ENCODE results near the gene ATXN2.

Gene ATXN2

DNA sequence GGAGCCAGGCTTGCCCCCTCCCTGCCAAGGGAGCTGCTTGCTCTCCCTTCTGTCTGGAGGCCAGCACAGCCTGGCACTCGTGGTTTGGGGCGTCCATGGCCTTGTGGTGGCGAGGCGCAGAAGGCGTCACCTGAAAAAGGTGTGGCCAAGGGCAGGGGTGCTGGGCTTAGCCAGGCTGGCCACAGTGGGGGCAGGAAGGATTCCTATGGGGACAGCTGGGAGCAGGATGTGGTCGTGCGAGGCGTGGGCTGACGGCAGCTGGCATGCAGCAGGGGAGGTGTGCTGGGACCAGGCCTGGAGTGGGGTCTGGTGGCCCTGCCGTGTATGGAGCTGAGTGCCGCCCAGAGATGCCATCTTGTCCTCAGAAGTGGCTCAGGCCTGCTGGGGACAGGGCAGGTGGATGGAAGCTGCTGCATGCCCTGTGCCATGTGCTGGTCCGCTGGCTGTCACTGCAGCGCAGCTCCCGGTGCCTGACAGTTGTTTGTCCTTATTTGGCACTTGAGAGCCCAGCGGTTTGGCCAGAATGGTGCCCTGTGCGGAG lies 163.4 kb downstream of the ATXN2 start:
- DNase-seq = peak; percentile 53

DNA sequence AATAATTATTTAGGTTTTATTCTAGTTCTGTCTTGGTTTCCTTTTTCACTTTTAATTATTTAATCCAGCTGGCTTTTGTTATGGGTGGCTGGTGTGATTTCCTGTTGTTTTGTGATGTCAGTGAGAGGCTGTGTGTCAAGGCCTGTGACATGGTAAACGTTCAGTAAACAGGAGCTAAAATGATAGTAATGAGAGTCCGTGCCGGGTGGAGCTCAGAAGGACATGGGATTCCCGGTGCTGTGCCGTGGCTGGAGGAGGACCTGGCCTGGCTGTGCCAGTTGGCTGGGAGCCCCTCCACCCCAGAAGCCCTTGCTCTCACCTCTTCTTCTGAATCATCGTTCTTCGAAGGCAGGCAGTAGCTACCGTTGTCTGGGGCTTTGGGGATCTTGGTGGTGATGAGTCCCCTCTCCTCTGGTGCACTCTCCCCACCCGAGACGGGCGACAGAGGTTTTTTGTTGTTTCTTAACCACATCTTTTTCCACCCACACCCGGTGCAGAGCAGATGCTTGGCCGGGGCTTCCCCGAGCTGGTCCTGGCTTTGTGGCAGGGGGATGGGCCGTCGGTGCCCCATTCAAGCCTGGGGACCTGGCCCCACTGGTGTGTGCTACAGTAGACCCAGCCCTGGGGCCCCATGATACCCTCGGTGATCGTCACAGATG lies 164.3 kb downstream of the ATXN2 start:
- peak; percentile 94 for DNase-seq

DNA sequence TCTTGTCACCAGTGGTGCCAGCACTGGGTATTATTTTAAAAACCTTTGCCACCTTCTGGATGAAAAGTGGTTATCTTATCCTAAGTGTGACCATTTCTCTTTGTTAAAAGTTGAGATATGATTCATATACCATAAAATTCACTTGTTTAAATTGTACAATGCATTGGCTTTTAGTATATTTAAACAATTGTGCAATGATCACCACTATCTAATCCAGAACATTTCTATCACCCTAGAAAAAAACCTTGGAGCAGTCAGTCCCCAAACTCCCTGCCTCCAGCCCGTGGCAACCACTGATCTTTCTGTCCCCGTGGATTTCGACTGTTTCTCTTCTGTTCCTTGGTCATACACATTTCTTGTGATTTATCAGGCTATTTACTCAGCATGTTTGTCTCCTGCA lies 165.1 kb downstream of the ATXN2 start:
- no peak for DNase-seq

DNA sequence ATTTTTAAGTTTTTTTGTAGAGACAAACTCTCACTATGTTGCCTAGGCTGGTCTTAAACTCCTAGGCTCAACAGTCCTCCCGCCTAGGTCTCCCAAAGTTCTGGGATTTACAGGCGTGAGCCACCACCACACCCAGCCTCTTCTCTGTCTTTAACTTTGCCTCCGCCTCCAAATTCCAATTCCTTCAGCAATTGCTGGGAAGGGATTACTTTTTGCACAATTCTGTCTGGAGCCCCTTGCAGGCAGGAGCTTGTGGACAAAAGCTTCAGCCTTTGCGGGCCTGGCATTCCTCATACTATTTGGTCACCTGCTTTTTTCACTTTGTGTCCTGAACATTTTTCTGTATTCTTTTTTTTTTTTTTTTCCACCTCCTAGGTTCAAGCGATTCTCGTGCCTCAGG lies 167.3 kb downstream of the ATXN2 start:
- DNase-seq = no peak

DNA sequence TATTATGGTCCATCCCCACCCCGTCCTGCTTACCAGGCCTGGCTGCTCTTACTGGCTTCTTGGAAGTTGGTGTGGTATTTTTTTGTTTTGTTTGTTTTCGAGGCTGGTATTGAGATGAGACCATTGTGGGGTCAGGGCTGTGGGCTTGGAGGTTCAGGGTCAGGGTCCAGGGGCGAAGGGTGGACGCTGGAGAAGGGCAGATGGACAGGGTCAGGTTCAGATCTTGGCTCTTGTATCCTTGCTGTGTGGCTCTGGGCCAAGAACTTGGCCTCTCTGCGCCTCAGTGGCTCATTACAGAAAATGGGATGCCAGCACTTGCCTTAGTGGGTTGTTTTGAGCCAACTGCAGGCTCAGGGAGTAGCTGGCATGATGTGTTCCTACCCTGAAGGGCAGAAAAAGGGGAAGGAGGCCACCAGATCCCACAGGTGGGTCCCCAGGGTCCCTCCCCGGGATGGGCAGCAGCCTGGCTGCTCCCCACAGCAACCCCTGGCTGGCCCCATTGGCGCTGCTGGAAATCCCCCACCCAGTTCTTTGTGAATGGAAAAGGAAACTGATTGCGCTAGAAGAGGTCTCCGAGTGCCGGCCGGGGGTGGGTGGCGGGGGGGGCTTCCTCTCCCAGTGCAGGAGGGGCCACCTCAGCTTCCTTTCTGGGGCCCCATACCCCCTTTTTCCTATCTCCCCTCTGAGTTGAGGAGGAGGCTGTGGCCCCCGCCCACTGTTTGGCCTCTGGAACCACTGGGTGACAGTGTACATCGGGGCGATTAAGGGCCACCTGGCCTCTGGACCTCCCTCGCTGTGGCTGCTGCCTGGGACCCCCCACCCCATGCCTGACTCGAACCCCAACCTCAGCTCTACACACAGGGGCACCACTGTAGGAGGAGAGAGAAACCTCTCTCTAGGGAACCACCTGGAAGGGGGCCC lies 168.4 kb downstream of the ATXN2 start:
- peak; percentile 85 for DNase-seq

DNA sequence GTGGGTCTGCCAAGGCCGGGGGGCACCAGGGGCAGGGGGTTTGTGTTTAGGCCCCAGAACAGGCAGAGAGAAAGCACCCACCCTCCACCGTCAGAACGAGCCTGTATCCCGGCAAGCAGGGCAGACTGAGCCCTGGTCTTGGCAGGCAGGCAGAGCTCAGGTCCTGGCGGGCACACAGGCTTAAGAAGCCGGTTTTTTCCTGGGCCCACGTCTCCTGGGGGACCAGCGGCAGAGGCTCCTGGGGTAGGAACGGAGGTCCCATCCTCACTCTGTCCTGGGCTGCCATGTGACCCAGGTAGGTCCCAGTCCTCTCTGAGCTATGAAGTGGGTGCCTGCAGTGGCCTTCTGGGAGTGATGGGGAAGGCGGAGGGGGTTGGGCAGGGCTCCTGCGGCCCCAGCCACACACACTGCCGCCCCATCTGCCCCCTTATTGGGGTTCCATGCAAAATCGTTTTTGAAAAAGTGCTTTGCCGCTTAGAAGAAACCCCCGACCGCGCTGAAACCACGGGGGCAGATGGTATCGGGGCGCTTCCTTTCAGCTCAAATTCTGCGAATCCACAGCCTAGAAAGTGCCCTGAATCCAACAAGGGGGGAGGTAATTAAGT lies 169.2 kb downstream of the ATXN2 start:
- peak; percentile 85 for DNase-seq

DNA sequence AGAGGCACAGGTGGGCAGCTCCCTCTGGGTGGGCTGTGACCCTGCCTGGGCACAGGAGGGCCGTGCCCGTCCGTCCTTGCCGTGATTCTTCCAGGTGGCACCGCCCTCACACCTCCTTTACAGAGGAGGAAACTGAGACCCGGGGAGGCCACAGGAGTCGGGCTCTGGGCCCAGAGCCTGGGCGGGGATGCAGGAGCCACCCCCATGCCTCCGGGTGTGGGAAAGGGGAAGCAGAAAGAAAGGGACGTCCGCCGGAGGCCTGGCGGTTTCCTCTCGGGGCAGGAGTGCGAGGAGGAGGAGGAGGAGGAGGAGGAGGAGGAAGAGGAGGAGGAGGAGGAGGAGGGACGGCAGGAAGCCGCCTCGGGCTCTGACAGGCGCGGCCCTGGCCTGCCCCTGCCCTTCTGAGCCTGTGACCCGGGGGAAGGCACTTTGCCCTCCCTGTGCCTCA lies 170.4 kb downstream of the ATXN2 start:
- peak; percentile 54 for DNase-seq

DNA sequence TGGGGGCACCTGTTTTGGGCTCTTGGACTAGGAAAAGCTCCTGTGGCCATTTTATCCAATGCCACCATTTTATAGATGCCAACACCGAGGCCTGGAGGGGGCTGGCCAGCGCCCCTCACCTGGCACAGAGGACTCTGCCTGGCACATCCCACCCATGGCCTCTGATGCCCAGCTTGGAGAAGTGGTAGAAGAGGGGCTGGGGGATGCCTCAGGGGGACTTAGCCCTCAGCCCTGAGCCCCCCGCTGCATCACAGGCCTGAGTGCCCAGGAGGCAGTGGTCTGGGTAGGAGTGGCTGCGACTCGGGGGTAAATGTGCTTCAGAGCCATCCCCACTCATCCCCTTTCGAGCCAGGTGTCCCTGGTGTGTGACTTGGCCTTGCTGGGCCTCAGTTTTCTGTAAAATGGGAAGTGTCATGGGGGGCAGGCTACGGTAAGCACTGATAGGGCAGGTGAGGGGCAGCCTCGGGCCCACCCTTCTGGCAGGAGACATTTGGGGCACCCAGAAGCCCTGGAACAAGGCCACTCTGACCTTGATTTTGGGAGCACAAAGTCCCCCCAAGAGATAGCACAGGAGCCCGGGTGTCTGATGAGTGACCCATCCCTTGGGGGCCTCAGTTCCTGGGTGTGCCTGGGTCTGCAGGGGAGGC lies 170.9 kb downstream of the ATXN2 start:
- DNase-seq = no peak

DNA sequence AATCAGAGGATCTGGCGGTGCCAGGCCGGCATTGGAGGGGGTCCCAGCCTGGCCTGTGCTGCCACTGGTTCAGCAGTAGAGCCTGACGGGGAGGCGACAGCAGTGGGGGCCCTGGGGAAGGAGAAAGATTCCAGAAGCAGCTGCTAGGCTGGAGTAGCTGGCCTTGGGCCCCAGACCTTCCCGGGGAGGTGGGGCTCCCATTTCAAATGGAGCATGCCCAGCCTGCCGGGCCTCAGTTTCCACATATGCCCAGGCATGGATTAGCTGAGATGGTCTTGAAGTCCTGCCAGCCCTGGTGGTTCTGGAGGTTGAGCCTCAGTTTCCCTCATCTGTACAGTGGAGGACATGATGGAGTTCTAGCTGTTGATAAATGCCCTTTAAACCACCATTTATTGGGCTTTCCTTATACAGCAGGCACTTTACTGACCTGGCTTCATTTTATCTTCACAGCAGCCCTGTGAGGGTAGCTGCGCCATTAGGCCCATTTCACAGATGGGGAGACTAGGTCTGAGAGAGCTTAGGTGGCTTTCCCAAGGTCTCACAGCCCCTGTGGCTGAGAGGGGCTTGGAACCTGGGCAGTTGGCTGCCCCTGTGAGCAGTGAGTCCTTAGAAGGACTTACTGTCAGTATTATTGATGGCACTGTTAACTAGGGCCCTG lies 171.6 kb downstream of the ATXN2 start:
- no peak for DNase-seq

DNA sequence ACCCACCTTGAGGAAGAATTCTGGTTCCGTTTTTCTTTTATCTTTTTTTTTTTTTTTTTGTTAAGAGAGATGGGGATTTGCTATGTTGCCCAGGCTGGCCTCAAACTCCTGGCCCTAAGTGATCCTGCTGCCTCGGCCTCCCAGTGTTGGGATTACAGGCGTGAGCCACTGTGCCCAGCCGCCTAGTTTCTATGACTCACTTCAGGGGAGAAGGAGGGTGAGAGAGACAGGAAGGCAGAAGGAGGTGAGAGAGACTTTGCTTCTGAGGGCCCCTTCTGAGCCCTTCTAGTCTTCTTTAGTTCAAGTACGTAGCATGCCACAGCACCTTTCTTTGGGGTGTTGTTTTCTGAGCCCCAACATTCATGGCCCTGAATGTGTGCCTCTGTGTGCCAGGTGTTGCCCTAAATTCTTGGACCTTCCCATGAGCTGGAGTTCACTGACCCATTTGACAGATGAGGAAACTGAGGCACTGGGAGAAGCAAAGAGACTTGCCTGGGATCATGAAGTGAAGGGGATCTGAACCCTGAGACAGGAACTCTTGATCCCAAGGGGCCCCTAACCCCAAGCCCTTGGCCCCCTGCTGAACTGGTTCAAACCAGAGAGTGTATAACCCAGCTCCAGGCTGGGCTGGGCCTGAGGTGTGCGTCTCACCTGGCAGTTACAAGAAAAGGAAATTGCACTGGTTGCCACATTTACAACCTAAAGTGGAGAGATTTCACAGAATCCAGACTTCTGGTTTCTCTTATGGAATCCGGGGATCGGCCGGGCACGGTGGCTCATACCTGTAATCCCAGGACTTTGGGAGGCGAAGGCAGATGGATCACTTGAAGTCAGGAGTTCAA lies 172.6 kb downstream of the ATXN2 start:
- peak; percentile 63 for DNase-seq

DNA sequence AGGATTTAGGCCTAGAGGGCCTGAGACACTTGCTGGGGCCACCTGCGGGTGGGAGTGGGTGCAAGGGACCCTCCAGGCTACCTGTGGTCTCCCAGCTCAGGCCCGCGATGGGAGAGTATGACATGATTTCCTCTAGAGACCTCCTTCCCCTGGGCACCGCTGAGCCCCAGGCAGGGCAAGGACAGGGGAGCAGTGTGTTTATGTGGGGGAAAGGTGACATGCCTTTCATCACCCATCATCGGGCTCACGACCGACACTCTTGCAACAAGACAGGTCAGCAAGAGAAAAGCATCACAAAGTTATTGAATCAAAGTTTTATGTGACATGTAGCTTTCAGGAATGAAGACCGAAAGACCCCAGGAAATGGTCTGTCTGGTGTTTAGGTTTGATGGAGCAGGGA lies 173.5 kb downstream of the ATXN2 start:
- DNase-seq = no peak

DNA sequence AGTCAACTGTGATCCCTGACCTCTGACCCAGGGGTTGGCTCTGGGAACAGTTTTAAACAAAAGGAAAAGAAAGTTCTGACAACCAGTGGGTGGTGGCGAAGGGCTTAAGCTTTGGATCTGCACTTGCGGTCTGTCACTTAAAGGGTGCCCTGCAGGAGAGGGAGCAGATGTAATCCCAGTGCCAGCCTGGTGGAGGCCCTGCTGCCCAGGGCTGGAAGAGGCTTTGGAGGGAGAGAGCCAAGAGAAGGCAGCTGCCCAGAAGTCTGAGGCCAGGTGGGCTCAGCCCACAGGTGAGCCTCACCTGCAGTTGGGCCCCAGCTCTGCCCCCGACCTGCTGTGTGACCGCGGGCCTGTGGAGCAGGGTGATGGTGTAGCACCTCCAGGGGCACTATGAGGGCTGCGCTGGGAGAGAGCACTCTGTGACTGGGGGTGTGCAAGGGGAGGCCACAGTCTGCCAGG lies 174.3 kb downstream of the ATXN2 start:
- DNase-seq = no peak

DNA sequence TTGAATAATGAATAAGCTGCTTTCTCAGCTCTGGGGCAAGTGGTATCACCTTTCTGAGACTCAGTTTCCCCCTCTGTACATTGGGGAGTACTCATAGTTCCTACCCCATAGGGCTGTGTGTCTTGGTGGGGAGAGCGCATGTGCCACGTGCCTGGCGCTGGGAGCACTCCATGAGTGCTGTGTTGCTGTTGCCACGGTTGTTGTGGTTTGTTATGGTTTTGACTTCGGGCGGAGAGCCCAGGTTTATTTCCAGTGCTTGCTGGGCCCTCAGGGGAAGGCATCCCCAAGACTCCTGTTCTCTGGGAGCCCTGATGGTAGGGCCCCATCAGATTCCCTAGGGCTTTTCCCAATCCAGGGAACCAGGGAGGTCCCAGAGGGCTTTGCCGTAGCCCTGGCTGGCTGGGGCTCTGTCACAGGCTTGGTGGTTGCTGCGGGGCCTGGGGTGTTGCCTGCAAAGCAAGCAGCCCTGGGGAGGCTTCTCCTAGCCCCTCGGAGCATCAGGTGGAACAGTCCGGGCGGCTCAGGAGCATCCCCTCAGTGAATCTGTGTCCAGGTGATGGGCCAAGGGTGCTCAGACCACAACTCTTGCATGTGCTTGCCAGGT lies 174.8 kb downstream of the ATXN2 start:
- no peak for DNase-seq

DNA sequence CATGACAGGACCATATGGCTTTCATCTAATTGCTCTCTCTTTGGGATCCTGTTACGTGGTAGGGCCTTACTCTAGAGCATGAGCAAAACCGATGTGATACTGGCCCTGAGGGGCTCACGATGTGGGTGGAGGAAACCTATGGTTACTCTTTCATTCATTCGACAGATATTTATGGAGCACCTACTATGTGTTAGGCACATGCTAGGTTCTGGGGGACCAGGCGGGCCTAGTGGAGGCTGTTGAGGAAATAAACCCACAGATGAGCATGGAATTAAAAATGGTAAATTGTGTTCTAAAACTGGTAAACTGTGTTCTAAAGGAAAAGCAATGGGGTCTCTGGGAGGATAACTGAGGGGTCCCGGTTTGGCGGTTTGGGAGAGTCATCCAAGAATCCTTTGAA lies 178.6 kb downstream of the ATXN2 start:
- no peak for DNase-seq

DNA sequence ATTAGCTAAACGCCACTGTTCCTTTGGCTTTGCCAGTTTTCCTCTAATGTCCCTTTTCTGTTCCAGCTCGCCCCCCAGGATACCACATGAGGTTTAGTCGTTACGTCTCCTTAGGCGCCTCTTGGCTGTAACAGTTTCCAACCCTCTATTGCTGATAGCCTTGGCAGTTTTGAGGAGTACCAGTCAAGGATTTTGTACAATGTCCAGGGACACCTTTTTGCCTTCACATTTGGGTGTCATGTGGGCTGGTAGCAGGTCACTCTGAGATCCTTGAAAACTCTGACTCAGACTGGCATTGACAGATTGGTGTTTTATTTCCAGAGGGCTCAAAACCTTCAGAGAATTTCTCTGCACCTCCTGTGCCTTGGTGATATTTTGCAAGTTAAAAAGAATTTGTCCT lies 179.3 kb downstream of the ATXN2 start:
- no peak for DNase-seq

DNA sequence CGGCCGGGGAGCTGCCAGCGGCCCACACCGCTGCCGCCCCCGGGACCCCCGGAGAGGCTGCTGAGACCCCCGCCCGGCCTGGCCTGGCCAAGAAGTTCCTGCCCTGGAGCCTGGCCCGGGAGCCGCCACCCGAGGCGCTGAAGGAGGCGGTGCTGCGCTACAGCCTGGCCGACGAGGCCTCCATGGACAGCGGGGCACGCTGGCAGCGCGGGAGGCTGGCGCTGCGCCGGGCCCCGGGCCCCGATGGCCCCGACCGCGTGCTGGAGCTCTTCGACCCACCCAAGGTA lies 180.6 kb downstream of the ATXN2 start:
- no peak for DNase-seq

DNA sequence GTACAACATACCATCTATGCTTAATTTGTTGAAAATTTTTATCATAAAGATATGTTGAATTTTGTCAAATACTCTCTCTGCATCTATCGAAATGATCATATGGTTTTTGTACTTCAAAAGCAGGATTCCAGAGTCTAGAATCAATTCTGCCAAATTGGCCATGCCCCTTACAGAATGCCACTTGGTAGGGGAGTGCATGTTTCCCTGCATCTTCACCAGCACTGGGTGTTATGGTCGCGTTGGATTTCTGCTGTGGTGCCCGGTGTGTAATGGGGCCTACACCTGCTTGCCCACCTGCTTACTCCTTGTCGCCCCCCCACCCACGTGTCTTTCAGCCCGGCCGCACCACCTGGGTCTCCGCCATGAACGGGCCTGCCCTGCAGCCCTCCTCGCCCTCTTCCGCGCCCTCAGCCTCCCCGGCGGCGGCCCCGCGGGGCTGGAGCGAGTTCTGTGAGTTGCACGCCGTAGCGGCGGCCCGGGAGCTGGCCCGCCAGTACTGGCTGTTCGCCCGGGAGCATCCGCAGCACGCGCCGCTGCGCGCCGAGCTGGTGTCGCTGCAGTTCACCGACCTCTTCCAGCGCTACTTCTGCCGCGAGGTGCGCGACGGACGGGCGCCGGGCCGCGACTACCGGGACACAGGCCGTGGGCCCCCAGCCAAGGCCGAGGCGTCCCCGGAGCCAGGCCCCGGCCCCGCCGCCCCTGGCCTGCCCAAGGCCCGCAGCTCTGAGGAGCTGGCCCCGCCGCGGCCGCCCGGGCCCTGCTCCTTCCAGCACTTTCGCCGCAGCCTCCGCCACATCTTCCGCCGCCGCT lies 181.1 kb downstream of the ATXN2 start:
- no peak for DNase-seq

DNA sequence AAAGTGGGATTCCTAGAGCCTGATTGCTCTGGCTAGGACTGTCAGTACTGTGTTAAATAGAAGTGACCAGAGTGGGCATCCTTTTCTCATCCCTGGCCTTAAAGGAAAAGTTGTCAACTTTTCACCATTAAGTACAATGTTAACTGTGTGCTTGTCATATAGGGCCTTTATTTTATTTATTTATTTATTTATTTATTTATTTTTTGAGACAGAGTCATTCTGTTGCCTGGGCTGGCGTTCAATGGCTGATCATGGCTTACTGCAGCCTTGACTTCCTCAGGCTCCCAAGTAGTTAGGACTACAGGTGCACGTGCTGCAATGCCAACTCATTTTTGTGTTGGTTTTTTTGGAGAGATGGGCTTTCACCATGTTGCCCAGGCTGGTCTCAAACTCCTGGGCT lies 181.8 kb downstream of the ATXN2 start:
- no peak for DNase-seq

DNA sequence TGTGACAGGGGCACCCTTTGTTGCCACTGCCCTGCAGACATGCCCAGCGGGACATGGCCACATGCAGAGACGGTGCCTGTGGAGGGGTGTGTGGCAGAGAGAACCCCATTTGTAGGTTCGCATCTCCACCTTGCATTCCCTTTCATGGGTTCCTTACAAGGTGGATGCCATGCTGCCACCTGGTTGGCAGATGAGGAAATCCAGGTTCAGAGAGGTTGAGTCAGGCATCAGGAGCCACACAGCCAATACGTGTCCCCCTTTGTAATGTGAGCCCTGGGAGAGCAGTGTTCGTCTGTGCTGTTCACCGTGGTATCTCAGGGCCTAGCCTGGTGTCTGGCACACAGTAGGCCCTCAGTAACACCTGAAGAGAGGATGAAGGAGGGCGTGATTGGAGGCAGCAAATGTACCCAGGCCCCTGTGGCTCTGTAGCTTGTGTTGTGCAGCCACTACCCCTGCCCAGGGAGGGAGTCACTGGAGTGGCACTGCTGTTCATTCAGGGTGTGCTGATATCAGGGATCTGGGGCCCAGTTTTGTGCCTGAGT lies 184.3 kb downstream of the ATXN2 start:
- no peak for DNase-seq

DNA sequence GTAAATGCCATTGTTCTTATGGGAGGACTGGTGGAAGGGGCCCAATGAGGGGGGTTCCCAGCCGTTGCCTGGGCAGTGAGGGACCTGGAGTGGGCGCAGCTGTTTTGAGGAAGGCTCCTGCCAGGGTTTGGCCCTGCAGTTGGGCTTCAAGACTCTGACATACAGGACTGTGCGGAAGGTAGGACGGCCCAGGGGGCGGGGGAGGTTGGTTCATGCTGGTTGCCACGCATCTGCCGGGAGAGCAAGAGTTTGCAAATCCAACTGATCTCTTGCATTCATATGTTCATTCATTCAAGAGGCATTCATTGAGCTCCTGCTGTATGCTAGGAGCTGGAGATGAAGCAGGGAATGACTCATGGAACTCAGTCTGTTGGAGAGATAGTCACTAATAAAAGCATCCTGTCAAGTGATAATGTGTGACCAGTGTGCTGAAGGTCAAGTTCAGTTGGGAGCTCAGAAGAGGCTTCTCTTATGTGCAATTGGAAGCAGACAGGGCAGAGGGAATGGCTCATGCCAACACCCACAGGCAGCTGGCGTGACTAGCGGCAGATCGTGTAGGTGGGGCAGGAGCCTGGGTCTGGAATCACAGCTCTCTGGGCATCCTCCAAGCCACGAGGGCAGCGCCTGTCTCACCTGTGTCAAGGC lies 185.6 kb downstream of the ATXN2 start:
- no peak for DNase-seq

Measured in CD4-positive, alpha-beta T cell treated with Interleukin-12 subunit alpha and Interleukin-12 subunit beta, for 1 hour (primary cell).